Measurements from ENCODE around the gene CLEC4G.
"Not testable (repeated sequence)": the region's sequence is repeated elsewhere in the genome, so short reads cannot be mapped to it uniquely, and the experiment has no call there.

The CLEC4G gene

DNA sequence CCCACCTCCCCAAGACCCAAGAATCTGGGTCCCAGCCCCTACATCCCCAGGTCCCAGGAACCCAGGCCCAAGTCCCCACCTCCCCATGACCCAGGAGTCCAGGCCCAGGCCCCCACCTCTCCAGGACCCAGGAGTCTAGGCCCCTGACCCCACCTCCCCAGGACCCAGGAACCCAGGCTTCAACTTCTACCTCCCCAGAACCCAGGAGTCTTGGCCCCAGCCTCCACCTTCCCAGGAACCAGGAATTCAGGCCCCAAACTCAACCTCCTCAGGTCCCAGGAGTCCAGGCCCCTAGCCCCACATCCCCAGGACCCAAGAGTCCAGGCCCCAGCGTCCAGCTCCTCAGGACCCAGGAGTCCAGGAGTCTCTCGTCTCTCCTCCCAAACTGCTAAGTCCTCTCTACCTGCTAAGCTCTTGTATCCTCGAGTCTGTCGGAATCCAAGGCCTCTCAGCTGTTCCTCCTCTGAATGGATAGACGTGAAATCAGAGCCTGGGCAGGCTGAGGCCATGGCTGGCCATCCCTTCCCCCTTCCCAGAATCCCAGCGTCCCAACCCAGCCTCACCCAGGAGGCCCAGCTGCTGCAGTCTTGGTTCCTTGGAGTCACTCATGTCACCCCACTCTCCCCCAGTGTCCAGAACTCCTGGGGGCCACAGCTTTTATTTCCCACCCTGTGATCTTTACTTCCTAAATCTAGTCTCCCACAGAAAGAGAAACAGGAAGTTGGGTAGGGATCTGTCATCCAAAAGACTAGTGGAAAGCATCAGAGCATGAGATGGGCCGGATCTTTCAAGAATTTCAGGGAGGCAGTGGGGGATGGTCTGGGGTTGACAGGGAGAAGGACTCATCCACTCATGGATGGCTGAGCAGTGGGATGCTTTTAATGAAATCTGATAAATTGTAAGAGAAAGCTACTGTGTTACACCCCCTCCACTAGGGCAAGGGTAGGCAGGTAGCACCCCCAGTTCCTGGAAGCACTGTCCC is 15.3 kb upstream of the CLEC4G start, which contains the start of gene CD209:
TSS of gene CD209 (minus strand) at position 632 of the 982 bp plus-strand sequence. CDS start at position 609, 23 bp downstream.
- peak; percentile 48 for DNase-seq (ENCODE audit: low spot score)

DNA sequence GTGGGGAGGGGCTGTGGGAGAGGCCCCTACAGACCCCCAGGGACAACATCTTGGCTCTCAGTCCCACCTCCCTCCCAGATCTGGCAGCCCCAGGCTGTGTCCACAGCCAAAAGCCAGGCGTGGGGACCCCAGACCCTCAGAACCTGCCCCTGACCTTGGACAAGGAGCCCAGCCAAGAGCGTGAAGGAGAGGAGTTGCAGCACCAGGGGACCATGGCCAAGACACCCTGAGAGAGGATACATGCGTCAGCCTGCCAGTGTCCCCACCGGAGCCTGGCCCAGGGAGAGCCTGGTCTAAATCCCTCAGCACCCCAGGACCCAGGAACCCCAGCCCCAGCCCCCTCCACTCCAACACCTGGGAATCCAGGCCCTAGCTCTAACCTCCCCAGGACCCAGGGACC is 14.4 kb upstream of the CLEC4G start:
- not testable (repeated sequence) for DNase-seq (ENCODE audit: low spot score)

DNA sequence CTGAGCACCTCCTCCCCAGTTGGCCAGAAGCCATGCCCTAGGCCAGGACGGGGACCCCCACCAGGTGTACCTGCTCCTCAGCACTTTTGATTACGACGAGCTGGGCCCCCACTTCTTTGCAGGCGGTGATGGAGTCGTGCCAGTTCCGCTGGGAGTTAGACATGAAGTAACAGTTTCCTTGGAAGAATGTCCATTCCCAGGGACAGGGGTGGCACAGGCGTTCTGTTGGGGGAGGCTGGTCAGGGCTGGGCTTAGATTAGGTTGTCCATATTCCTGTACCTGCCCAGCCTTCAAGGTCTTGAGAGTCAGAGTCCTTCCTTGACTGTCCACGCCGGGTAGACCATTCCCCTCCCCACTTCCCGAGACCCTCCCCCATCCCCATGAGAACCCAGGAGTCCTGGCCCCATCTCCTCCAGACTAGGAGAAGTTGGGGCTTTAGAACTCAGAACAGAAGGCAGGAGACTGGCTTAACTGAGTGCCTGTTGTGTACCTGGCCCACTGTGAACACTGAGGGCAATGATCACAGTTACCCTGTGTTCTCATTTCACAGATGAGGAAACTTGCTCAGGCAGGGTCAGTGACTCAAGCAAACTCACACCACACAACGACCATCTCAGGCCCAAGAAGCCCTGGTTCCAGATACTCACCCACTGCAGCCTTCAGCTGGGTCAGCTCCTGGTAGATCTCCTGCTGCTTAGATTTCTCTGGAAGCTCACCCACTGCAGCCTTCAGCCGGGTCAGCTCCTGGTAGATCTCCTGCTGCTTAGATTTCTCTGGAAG is 13.2 kb upstream of the CLEC4G start:
- DNase-seq (ENCODE audit: low spot score), result no peak

DNA sequence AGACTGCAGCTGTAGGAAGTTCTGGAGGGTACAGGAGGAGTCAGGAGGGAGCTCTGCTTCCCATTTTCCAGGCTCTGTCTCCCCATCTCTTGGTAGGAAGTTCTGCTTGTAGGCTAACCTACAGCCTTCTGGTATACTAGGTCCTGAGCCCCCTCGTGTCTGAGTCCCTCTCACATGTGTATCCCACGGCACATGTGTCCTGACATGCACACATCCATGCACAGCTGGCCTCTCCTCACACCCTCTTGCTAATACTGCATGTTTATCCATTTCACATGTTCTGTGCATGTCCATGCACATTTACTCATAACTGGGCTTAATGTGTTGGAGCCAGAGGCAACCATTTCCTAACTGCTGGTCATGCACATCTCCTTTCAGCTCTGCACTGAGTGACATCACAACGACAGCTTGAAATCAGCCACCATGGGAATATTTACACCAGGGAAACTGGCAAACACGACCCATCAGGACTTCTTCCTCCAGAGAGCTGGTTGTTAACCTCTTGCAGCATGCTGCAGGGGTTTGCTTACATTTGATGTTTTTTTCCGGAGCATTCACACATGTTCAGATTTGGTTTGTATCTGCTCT is 12.4 kb upstream of the CLEC4G start:
- DNase-seq (ENCODE audit: low spot score), result no peak

- no peak for DNase-seq (ENCODE audit: low spot score)
Observed at GRCh38 chr19:7743425-7743841, 11.5 kb upstream of the CLEC4G start.

- DNase-seq (ENCODE audit: low spot score), result no peak
Observed at GRCh38 chr19:7742991-7743390, 11.1 kb upstream of the CLEC4G start.

DNA sequence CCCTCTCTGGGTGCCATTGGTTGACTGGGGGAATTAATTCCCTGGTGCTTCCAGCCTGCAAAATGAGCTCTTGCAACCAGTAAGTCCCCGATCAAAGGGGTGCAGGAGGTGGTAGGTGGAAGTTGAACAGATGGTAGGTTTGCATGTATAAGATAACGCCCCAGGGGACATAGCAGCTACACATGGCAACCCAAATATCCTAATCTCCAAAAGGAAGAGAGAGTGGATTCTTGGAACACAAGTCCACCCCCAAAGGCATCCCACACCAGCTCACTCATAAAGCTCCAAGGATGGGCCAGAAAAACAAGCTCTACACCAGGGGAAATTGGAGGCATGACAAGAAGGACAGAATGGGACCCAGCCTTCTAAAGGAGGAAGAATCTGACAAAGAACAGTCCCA is 10.7 kb upstream of the CLEC4G start:
- DNase-seq (ENCODE audit: low spot score), result no peak

DNA sequence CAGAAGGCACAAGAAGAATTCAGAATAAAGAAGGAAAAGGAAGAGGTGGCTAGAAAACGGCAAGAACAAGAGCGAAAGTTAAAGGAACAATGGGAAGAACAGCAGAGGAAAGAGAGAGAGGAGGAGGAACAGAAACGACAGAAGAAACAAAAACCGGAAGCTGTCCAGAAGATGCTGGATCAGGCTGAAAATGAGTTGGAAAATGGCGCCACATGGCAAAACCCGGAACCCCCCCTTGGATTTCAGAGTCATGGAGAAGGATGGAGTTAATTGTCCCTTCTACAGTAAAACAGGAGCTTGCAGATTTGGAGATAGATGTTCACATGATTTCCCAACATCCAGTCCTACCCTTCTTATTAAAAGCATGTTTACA is 8.8 kb upstream of the CLEC4G start:
- DNase-seq (ENCODE audit: low spot score), result no peak

- no peak for DNase-seq (ENCODE audit: low spot score)
Observed at GRCh38 chr19:7739801-7740681, 8.1 kb upstream of the CLEC4G start.

GRCh38 chr19:7739211-7739755 is 7.4 kb upstream of the CLEC4G start:
- no peak for DNase-seq (ENCODE audit: low spot score)

GRCh38 chr19:7738023-7738422 is 6.1 kb upstream of the CLEC4G start:
- DNase-seq (ENCODE audit: low spot score), result no peak

DNA sequence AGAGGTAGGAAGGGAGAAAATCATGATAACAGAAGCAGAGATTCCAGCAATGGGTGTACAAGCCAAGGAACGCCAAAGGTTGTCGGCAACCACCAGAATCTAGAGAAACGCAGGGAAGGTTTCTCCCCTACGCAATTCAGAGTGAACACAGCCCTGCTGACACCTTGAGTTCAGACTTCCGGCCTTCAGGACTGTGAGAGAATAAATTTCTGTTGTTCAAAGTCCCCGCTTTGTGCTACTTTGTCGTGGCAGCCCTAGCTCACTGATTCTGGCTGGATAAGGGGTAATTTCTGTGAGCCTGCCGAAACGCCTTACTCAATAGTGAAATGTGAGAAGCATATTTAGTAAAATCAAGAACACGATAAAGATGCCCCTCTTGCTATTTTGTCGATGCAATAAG is 5.3 kb upstream of the CLEC4G start:
- no peak for DNase-seq (ENCODE audit: low spot score)

DNA sequence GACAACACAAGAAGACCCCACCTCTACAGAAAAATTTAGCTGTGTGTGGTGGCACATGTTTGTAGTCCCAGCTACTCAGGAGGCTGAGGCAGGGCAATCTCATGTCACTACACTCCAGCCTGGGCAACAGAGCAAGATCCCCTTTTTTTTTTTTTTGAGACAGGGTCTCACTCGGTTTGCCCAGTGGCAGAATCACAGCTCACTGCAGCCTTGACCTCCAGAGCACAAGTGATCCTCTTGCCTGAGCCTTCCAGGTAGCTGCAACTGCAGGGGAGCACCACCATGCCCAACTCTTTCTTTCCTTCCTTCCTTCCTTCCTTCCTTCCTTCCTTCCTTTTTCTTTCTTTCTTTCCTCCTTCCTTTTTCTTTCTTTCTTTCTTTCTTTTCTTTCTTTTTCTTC is 4.2 kb upstream of the CLEC4G start:
- no peak for DNase-seq (ENCODE audit: low spot score)

- no peak for DNase-seq (ENCODE audit: low spot score)
Observed at GRCh38 chr19:7734220-7735203, 2.6 kb upstream of the CLEC4G start.

DNA sequence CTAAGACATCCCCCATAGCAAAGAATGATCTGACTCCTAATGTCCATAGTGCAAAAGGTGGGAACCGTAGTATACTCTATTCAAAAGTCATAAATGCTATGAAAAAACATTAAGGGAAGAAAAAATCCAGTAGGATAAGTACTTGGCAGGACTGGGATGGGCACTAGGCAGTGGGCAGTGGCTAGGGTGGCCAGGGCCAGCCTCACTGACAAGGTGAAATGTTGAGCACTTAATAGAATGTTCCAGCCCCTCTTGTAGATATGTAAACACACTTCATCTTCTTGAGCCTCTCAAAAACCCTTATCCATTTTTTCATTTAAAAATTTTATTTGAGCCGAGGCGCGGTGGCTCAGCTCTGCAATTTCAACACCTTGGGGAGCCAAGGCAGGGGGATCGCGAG is 1.5 kb upstream of the CLEC4G start:
- no peak for DNase-seq (ENCODE audit: low spot score)

GRCh38 chr19:7731615-7732014 is 295 bp downstream of the CLEC4G start:
- no peak for DNase-seq (ENCODE audit: low spot score)

GRCh38 chr19:7731218-7731595 is 703 bp downstream of the CLEC4G start:
- DNase-seq (ENCODE audit: low spot score), result no peak

DNA sequence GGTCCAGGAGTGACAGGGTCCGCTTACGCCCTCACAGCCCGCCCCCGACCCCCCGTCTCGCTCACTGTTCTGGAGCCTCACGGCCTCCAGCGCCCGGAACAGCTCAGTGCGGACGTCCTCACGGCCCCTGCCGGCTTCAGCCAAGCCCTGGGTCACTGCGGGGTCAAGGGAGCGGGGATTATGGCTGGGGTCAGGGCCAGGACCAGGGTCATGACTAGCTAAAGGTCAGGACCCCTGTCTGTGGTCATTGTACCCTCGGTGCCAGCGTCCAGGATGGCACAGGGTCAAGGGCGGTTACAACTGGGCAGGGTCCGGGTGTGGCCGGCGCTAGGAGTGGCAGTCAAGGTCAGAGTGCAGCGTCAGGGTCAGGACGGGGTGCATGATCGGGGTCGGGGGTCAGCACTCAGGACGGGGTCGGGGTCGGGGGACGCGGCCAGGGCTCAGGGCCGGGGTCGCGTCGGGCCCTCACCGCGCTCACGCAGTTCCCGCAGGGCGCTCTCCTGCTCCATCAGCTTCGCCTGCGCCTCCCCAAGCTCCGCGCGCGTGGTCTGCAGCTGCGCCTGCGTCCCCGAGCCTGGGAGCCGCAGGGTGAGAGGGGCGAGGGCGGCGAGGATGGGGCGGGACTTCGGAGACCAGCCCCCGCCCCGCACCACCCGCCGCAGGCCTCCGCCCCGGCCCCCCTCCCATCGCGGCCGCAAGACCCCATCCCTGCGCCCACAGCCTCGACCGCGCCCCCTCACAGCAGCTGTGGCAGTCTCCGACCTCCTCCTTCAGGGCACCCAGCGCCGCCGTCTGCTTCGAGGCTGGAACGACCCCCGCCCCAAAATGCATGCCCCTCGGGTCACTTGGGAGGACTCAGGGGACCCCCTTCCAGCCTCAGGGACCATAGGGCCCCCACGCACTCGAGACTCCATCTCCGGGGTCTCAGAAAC is 1.4 kb downstream of the CLEC4G start:
- DNase-seq (ENCODE audit: low spot score), result no peak

DNA sequence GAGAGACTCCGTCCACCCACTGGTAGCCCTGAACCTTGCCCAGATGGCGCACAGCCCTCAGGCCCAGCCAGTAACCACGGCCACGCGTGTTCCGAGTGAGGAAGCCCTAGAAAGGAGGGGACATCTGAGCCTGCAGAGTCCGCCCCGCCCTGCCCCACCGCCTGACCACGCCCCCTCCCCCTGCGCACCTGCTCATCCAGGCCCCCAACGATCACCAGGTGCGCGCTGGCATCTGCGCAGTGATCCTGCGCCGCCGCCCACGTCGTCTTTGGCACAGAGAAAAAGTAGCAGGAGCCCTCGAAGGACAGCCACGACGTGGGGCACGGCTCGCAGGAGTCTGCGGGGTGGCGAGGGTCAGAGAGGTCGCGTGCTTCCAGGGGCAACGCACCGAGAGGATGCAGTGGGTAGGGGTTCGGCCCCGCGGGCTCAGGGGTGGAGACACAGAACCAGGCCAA is 2.1 kb downstream of the CLEC4G start:
- DNase-seq (ENCODE audit: low spot score), result no peak

All from kidney tubule cell (primary cell).